A673 (cell line): ENCODE results near the gene PEX16. TPM values are rescaled to one million over a fixed set of nuclear protein-coding genes. Genes with fewer than 3 reads are reported as not detected.
A peak's percentile ranks its signal among the peaks of the same experiment; 100 is the strongest.

Experiments used
- Bru-seq: library from RNA; stranded (reverse); fragments of 400-500 nt; gene quantifications from one replicate; lab custom pipeline; 2021; lab: Mats Ljungman, UMichigan
- BruChase-seq, 2 experiments: library from RNA; stranded (reverse); fragments of 400-500 nt; gene quantifications; one replicate each; lab custom pipeline; 2021; lab: Mats Ljungman, UMichigan
- BruUV-seq: library from RNA; stranded (reverse); fragments of 400-500 nt; replicated peaks from 2 replicates; lab custom pipeline; 2021; lab: Mats Ljungman, UMichigan
- CTCF ChIA-PET: fragments of 300-600 bp; sonication (Branson Sonifier 250); formaldehyde crosslinking; loops from one replicate; lab custom pipeline; 2022; ENCODE audit warnings: antibody characterized with exemption; lab: Charles Lee
- POLR2A ChIA-PET: fragments of 300-600 bp; sonication (Branson Sonifier 250); formaldehyde crosslinking; loops from one replicate; lab custom pipeline; 2022; ENCODE audit warnings: antibody characterized with exemption; ENCODE audit not compliant: low non-redundant PET; lab: Charles Lee
- DNase-seq: peaks from one replicate; pipeline ENCODE4 v3.0.0-alpha.2; 2015; ENCODE audit warnings: low spot score
- H3K27ac ChIP-seq: fragments of 200-600 bp; sonication (generic); 2 replicates; pipeline ENCODE4 v1.5.1; 2016; ENCODE audit warnings: mixed run types, low read depth, mild to moderate bottlenecking, mixed read lengths, antibody characterized with exemption, low read length; ENCODE audit not compliant: poor library complexity, severe bottlenecking
- H3K27me3 ChIP-seq: fragments of 200-600 bp; sonication (generic); replicated peaks from 2 replicates; pipeline ENCODE4 v1.6.1; 2017; ENCODE audit warnings: mixed run types, low read depth, mild to moderate bottlenecking, mixed read lengths, antibody characterized with exemption, low read length; ENCODE audit not compliant: insufficient read depth, poor library complexity
- H3K36me3 ChIP-seq: fragments of 200-600 bp; sonication (generic); 2 replicates; pipeline ENCODE4 v1.6.1; 2016; ENCODE audit warnings: mixed run types, mild to moderate bottlenecking, mixed read lengths, antibody characterized with exemption, low read length; ENCODE audit not compliant: insufficient read depth, poor library complexity, severe bottlenecking
- H3K4me1 ChIP-seq: fragments of 200-600 bp; sonication (generic); 2 replicates; pipeline ENCODE4 v1.6.1; 2017; ENCODE audit warnings: mixed run types, mild to moderate bottlenecking, mixed read lengths, antibody characterized with exemption, low read length; ENCODE audit not compliant: insufficient read depth, poor library complexity, severe bottlenecking
- H3K4me3 ChIP-seq: fragments of 200-600 bp; sonication (generic); 2 replicates; pipeline ENCODE4 v1.5.1; 2016; ENCODE audit warnings: low read depth, mixed run types, mild to moderate bottlenecking, mixed read lengths, low read length; ENCODE audit not compliant: poor library complexity, severe bottlenecking
- H3K9me3 ChIP-seq: fragments of 200-600 bp; sonication (generic); 2 replicates; pipeline ENCODE4 v1.6.1; 2016; ENCODE audit warnings: mixed run types, low read depth, mild to moderate bottlenecking, mixed read lengths, antibody characterized with exemption, low read length; ENCODE audit not compliant: poor library complexity, severe bottlenecking
- EZH2 ChIP-seq: fragments of 200-600 bp; sonication (generic); IDR thresholded peaks from 2 replicates; pipeline ENCODE4 v1.6.1; 2017; ENCODE audit warnings: borderline replicate concordance, low read depth, mild to moderate bottlenecking, mixed read lengths, antibody characterized with exemption, low read length; ENCODE audit not compliant: poor library complexity, severe bottlenecking
- intact Hi-C: fragments of 100-400 bp; cut with micrococcal nuclease; formaldehyde crosslinking; loops from one replicate; pipeline ENCODE4 v1.10.0; 2022; ENCODE audit not compliant: unreplicated experiment
- long read RNA-seq: library from polyadenylated mRNA; stranded (forward); transcript quantifications from one replicate; pipeline ENCODE4 v2.0.0, GENCODE V29; 2022
- total RNA-seq: library from RNA; stranded (reverse); gene quantifications from 2 replicates; pipeline ENCODE4 v1.2.3, GENCODE V29; 2021
- TF ChIP-seq, protein P1 (sequence below): fragments of 300-800, 200-600 bp; sonication (generic); conservative IDR thresholded peaks from 2 replicates; pipeline ENCODE4 v1.5.1; 2017; ENCODE audit warnings: low read depth, mild to moderate bottlenecking, antibody characterized with exemption, low read length, moderate library complexity, mixed read lengths

The PEX16 gene
- total RNA-seq (64.1 and 68.9 TPM in 2 replicates), Bru-seq, nascent RNA (percentile 68 among the genes with signal in this experiment), BruChase-seq, experiment 1, labeled RNA remaining after a 2-hour chase (percentile 68 among the genes with signal in this experiment), BruChase-seq, experiment 2, labeled RNA remaining after a 6-hour chase (percentile 71 among the genes with signal in this experiment)
- long read RNA-seq, transcript PEX16-202 (11 exons, 1,335 nt): major isoform, 88 of 120 reads
- long read RNA-seq, partial matches to known transcripts: 2 of 120 reads
- long read RNA-seq, other reads (novel, unspliced or antisense): 25 of 120 reads

DNA sequence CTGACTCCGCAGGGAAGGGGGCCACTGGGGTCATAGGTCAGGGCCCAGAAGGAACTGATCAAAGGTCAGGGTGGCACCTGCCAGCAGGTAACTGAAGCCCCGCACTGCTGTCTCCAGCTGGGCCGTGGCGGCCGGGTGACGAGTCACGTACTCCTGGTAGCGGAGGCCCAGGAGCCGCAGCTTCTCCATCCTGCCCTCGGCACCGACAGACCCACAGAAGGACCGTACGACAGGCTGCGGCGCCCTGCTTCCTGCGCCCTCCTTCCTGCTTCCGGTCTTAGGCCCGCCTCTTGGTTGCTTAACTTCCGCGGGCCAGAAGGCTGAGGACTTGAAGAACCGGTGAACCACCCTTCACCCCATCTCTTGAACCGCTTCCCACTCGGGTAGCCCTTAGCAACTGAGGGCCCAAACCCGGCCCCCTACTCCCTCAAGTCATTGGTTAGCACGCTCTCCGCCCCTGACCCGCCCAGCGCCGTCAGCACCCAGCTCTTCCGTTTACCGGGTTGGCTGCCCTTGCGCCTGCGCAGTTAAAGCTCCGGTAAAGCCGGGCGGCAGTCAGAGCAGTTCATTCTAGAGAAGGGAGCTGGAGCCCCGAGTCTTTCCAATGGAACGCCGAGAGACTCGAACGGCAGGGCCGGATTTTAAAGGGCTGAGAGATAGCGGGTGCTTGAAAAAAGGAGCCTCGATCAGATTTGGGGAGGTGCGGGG, at the start of gene PEX16:
Gene PEX16 (minus strand): TSS at position 255 of the 708 bp plus-strand sequence. CDS start 66 bp downstream, at position 189.
- H3K4me1 ChIP-seq: peaks cover 9% of the 10 kb centered on the region
- H3K4me3 ChIP-seq: peak within 1 kb of the TSS; percentile 71
- H3K9me3 ChIP-seq: no peaks in the 10 kb centered on the region
- no TSS peak for BruUV-seq
- CTCF ChIA-PET: interaction anchor here (1.0 to 1.1 kb wide), 2 partner anchors 45 to 89 kb away, joined by 4 to 5 read pairs; no protein-coding TSS in a partner anchor
- H3K27ac ChIP-seq: peak within 1 kb of the TSS; percentile 87
- POLR2A ChIA-PET: interaction anchor here (0.6 to 0.8 kb wide), 3 partner anchors 325 to 1836 kb away, joined by 3 read pairs; no protein-coding TSS in a partner anchor
- intact Hi-C loops: loop anchor here (2.0 to 5.0 kb wide), 4 partner anchors 37 to 205 kb away; partner anchors contain the start of genes CRY2 and PHF21A
- TF ChIP-seq EZH2: no peak
- TF ChIP-seq, protein P1, sequence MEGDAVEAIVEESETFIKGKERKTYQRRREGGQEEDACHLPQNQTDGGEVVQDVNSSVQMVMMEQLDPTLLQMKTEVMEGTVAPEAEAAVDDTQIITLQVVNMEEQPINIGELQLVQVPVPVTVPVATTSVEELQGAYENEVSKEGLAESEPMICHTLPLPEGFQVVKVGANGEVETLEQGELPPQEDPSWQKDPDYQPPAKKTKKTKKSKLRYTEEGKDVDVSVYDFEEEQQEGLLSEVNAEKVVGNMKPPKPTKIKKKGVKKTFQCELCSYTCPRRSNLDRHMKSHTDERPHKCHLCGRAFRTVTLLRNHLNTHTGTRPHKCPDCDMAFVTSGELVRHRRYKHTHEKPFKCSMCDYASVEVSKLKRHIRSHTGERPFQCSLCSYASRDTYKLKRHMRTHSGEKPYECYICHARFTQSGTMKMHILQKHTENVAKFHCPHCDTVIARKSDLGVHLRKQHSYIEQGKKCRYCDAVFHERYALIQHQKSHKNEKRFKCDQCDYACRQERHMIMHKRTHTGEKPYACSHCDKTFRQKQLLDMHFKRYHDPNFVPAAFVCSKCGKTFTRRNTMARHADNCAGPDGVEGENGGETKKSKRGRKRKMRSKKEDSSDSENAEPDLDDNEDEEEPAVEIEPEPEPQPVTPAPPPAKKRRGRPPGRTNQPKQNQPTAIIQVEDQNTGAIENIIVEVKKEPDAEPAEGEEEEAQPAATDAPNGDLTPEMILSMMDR: no peak
- peak; percentile 100 for DNase-seq
- H3K27me3 ChIP-seq: no peaks in the 10 kb centered on the region
- H3K36me3 ChIP-seq: peaks cover 20% of the 10 kb centered on the region

DNA sequence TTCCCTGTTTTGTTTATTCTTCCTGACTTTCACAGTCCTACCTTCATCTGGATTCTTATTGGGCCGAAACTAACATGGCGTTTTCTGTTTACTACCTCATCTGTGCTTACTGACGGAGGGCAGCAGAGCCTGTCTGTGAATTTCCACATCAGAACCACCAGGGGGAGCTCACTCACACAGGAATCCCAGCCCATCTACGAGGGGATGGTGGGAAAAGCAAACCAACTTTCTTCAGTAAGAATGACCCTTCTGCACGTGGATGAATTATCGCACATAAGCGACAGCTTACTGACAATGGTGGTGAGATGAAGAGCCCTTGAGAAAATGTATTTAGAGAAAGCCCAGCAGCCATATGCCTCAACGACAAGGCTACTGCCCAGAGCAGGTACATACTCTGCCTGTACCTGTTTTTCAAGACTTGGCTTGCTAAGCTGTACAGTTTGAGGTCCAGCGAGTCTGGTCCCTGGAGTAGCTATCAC, 47.3 kb upstream of the PEX16 start:
- peak; percentile 97 for DNase-seq
- POLR2A ChIA-PET: interaction anchor here (0.7 to 1.0 kb wide), 3 partner anchors 10 to 41 kb away, joined by 3 read pairs; no protein-coding TSS in a partner anchor
- H3K9me3 ChIP-seq: no peaks in the 10 kb centered on the region
- BruUV-seq: no TSS peak
- no peak for TF ChIP-seq EZH2
- TF ChIP-seq, protein P1: peak; percentile 100
- no peaks in the 10 kb centered on the region for H3K4me1 ChIP-seq
- CTCF ChIA-PET: interaction anchor here (0.5 to 3.1 kb wide), 26 partner anchors 9 to 351 kb away, joined by 3 to 87 read pairs (median 4); no protein-coding TSS in a partner anchor
- H3K4me3 ChIP-seq: no peak overlapping the region
- H3K27me3 ChIP-seq: no peaks in the 10 kb centered on the region
- intact Hi-C loops: loop anchor here (1.0 to 5.0 kb wide), 4 partner anchors 39 to 344 kb away; no protein-coding TSS in a partner anchor
- no peak overlapping the region for H3K27ac ChIP-seq
- peaks cover 28% of the 10 kb centered on the region for H3K36me3 ChIP-seq

DNA sequence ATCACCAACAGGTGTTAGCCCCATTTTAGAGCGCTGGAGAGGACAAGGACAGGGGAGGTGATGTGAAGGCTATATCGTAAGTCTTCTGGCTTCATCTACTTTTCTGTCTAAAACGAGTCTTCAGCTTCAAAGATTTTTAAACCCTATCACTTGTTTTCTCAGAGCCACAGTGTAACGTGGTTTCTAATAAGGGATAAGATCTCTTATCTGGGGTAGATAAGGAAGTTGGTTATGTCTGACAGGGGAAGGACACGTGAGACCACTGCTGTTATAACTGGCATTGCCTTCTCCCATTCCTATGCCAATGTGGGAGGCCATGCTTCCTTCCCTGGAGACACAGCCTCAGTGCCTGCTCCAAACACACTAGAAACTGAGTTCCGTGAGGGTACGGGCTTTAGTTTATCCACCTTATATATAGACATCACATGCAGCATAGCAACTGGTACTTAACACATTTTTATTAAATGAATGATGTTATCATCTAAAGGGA, 44.1 kb upstream of the PEX16 start:
- intact Hi-C loops: no loop called here
- Histone ChIP-seq H3K9me3 (no peaks in the 10 kb centered on the region), H3K4me1 (no peaks in the 10 kb centered on the region), H3K27ac (no peak overlapping the region), H3K4me3 (no peak overlapping the region), H3K27me3 (no peaks in the 10 kb centered on the region), H3K36me3 (peaks cover 11% of the 10 kb centered on the region)
- no TSS peak for BruUV-seq
- TF ChIP-seq, protein P1: no peak
- TF ChIP-seq EZH2: no peak
- ChIA-PET POLR2A (no interaction called here), CTCF (interaction anchor here (0.6 kb wide), 1 partner anchor 198 kb away, joined by 15 read pairs; no protein-coding TSS in a partner anchor)
- DNase-seq: no peak
